ENCODE data around the gene RNF223.

GRCh38 chr1:1072849-1073742 is 1.0 kb downstream of the RNF223 start:
- TF ChIP-seq, protein P1, sequence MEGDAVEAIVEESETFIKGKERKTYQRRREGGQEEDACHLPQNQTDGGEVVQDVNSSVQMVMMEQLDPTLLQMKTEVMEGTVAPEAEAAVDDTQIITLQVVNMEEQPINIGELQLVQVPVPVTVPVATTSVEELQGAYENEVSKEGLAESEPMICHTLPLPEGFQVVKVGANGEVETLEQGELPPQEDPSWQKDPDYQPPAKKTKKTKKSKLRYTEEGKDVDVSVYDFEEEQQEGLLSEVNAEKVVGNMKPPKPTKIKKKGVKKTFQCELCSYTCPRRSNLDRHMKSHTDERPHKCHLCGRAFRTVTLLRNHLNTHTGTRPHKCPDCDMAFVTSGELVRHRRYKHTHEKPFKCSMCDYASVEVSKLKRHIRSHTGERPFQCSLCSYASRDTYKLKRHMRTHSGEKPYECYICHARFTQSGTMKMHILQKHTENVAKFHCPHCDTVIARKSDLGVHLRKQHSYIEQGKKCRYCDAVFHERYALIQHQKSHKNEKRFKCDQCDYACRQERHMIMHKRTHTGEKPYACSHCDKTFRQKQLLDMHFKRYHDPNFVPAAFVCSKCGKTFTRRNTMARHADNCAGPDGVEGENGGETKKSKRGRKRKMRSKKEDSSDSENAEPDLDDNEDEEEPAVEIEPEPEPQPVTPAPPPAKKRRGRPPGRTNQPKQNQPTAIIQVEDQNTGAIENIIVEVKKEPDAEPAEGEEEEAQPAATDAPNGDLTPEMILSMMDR (IDR thresholded peaks at IDR 0.05 in 8 of 11, conservative IDR thresholded peaks at IDR 0.05 in 3 of 11): no peak
- no peak for TF ChIP-seq POLR2A (IDR thresholded peaks at IDR 0.05)
- no peak for TF ChIP-seq POLR2AphosphoS5 (IDR thresholded peaks at IDR 0.05)

Data from spleen (tissue), 7 donors.